Spleen (tissue), 11 donors: ENCODE data around the gene CKMT2. TPM values are rescaled to one million over a fixed set of nuclear protein-coding genes. Genes with fewer than 3 reads are reported as not detected.

Experiments used
- DNase-seq: peaks from one replicate; pipeline ENCODE4 v3.0.0-alpha.2; 2020
- H3K27ac ChIP-seq, 8 donors: fragments of 200-600 bp; sonication (generic) in 7 of 8; 1 replicate in 4 of 8; 2 replicates in 4 of 8; pipeline versions ENCODE4 v1.5.0 to v1.8.0; 2016 to 2021; ENCODE audit warnings: inconsistent platforms in 4 of 8, mild to moderate bottlenecking in 4 of 8, moderate library complexity in 1 of 8
- H3K27me3 ChIP-seq, 7 donors: fragments of 200-600 bp; sonication (generic) in 6 of 7; replicated peaks in 1 of 7; 1 replicate in 4 of 7; 2 replicates in 3 of 7; pipeline versions ENCODE4 v1.5.0 to v1.8.0; 2016 to 2021; ENCODE audit warnings: inconsistent platforms in 3 of 7, mild to moderate bottlenecking in 1 of 7
- H3K36me3 ChIP-seq, 6 donors: fragments of 200-600 bp; sonication (generic) in 5 of 6; 1 replicate in 4 of 6; 2 replicates in 2 of 6; pipeline versions ENCODE4 v1.5.0 to v1.8.0; 2016 to 2021; ENCODE audit warnings: inconsistent platforms in 2 of 6
- H3K4me1 ChIP-seq, 6 donors: fragments of 200-600 bp; sonication (generic) in 5 of 6; 1 replicate in 3 of 6; 2 replicates in 3 of 6; pipeline versions ENCODE4 v1.5.0 to v1.8.0; 2016 to 2021; ENCODE audit warnings: inconsistent platforms in 3 of 6
- H3K4me3 ChIP-seq, 8 donors: fragments of 200-600 bp; sonication (generic) in 7 of 8; 1 replicate in 4 of 8; 2 replicates in 4 of 8; pipeline versions ENCODE4 v1.5.0 to v1.8.0; 2016 to 2021; ENCODE audit warnings: inconsistent platforms in 4 of 8, mild to moderate bottlenecking in 4 of 8, moderate library complexity in 2 of 8
- H3K9me3 ChIP-seq, 8 donors: fragments of 200-600 bp; sonication (generic) in 7 of 8; 1 replicate in 4 of 8; 2 replicates in 4 of 8; pipeline versions ENCODE4 v1.5.0 to v1.8.0; 2016 to 2021; ENCODE audit warnings: inconsistent platforms in 4 of 8
- POLR2A ChIP-seq, 3 donors: fragments of 450-650 bp; IDR thresholded peaks; one replicate each; pipeline ENCODE4 v1.5.1; 2017; ENCODE audit warnings: antibody characterized with exemption in 3 of 3, mild to moderate bottlenecking in 1 of 3
- POLR2AphosphoS5 ChIP-seq, 3 donors: sonication (generic); formaldehyde crosslinking; IDR thresholded peaks; one replicate each; pipeline ENCODE4 v1.5.1; 2017; ENCODE audit warnings: antibody characterized with exemption in 3 of 3
- WGBS, 5 donors: extraction: QIAGEN DNeasy Blood & Tissue Kit in 3 of 5; methylation state at CpG; one replicate each; pipeline versions ENCODE4 v1.1.5 to v1.1.7; 2013 to 2018; 5-methylcytosine and 5-hydroxymethylcytosine counted together
- intact Hi-C: fragments of 100-400 bp; cut with DNase I; formaldehyde crosslinking; loops from one replicate; pipeline ENCODE4 v1.15.0; 2023; ENCODE audit warnings: low total_unique reads
- polyA plus RNA-seq, 3 donors: library from polyadenylated mRNA; stranded (reverse); fragments of 200-250 nt; gene quantifications; one replicate each; pipeline ENCODE4 v1.2.1, GENCODE V29; 2013
- total RNA-seq, 7 donors: library from RNA; depleted of rRNA in 3 of 7; stranded (reverse); fragments of >200 nt in 3 of 7; fragmentation: NEBNext Ultra II Directional in 4 of 7; extraction: Animal tissue kit (Norgen Biotek cat#: 25700) in 4 of 7; gene quantifications; one replicate each; pipeline versions ENCODE4 v1.1.0 to v1.2.1, GENCODE V29; 2016 to 2021
- TF ChIP-seq, protein P1 (sequence below), 11 experiments: fragments of 200-600 bp in 7 of 11; fragments of 450-650 bp in 4 of 11; sonication (generic) in 4 of 11; IDR thresholded peaks in 8 of 11; conservative IDR thresholded peaks in 3 of 11; 1 replicate in 7 of 11; 2 replicates in 4 of 11; pipeline versions ENCODE4 v1.4.0 to v1.8.0; 2016 to 2021; ENCODE audit warnings: antibody characterized with exemption in 11 of 11, inconsistent platforms in 4 of 11, mild to moderate bottlenecking in 1 of 11
- donor health status: healthy with polysubstance abuse.
- donor health status: DM: no; HTN: no; CAD: no; lungs with moderate emphysema.
- donor health status: DM: no; HTN: no; CAD: no.
- donor health status: Bipolar disorder and iron deficiency.
- donor health status: healthy.
- donor health status: DM: no; HTN: no; CAD: no.
- donor health status: DM: yes; HTN: yes; CAD: no.

Gene CKMT2
- total and polyA plus RNA-seq, 10 donors = 1.4 to 7.1 (median 2.5) TPM

DNA sequence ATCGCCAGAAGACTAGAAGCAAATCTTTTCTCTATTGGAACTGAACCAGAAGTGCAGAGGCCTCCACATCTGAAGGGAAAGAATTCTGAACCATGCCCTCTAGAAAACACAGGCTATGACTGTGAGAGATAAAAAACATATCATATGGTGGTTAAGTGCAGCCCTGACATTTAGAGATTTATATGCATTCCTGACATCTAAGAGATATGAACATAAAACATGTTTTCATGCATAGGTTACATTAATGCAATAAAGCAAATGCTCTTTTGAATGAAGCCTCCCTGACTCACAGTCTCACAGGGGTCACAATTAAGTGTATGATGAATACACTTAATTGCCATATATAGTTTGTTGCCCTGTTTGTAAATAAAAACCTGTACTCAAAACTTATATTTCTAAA is 28.9 kb upstream of the CKMT2 start:
- Histone ChIP-seq H3K9me3 (no peaks in the 10 kb centered on the region), H3K27ac (no peak overlapping the region), H3K4me3 (no peak overlapping the region), H3K27me3 (no peaks in the 10 kb centered on the region), H3K36me3 (peaks cover 0 to 9% (median 0%) of the 10 kb centered on the region in 6 donors), H3K4me1 (no peaks in the 10 kb centered on the region)
- intact Hi-C loops = no loop called here
- 88 to 97% (median 94%) methylated on average over 1 of the region's 1 CpG for WGBS, 5 donors
- TF ChIP-seq, protein P1, sequence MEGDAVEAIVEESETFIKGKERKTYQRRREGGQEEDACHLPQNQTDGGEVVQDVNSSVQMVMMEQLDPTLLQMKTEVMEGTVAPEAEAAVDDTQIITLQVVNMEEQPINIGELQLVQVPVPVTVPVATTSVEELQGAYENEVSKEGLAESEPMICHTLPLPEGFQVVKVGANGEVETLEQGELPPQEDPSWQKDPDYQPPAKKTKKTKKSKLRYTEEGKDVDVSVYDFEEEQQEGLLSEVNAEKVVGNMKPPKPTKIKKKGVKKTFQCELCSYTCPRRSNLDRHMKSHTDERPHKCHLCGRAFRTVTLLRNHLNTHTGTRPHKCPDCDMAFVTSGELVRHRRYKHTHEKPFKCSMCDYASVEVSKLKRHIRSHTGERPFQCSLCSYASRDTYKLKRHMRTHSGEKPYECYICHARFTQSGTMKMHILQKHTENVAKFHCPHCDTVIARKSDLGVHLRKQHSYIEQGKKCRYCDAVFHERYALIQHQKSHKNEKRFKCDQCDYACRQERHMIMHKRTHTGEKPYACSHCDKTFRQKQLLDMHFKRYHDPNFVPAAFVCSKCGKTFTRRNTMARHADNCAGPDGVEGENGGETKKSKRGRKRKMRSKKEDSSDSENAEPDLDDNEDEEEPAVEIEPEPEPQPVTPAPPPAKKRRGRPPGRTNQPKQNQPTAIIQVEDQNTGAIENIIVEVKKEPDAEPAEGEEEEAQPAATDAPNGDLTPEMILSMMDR (IDR thresholded peaks at IDR 0.05 in 8 of 11, conservative IDR thresholded peaks at IDR 0.05 in 3 of 11) = no peak
- DNase-seq = no peak

DNA sequence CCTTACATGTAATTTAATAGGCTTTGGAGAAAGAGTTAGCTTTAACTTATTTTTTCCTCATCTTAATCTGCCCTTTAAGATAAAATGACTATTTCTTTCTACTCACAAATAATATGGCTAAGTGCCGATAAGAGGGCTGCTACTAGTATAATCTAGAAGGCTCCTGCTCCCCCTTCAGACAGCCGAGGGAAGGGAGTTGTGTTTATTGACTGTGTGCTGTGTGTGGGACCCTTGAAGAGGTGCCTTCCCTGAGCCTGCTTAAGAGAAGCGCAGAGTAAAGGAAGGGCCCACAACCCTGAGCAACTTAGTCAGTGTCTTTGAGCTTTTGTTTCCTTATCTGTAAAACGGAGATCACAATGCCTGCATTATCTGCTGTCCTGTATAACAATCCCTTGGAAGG is 28.1 kb upstream of the CKMT2 start:
- TF ChIP-seq, protein P1 (IDR thresholded peaks at IDR 0.05 in 8 of 11, conservative IDR thresholded peaks at IDR 0.05 in 3 of 11) = no peak
- TF ChIP-seq POLR2A (IDR thresholded peaks at IDR 0.05) = no peak
- no peak for TF ChIP-seq POLR2AphosphoS5 (IDR thresholded peaks at IDR 0.05)
- peaks cover 0 to 9% (median 0%) of the 10 kb centered on the region in 6 donors for H3K36me3 ChIP-seq
- H3K4me3 ChIP-seq = no peak overlapping the region
- DNase-seq = no peak
- 70 to 88% (median 88%) methylated on average over 4 of the region's 4 CpGs for WGBS, 5 donors
- intact Hi-C loops = no loop called here
- H3K27ac ChIP-seq = no peak overlapping the region
- H3K9me3 ChIP-seq = no peaks in the 10 kb centered on the region
- no peaks in the 10 kb centered on the region for H3K27me3 ChIP-seq
- H3K4me1 ChIP-seq = no peaks in the 10 kb centered on the region

DNA sequence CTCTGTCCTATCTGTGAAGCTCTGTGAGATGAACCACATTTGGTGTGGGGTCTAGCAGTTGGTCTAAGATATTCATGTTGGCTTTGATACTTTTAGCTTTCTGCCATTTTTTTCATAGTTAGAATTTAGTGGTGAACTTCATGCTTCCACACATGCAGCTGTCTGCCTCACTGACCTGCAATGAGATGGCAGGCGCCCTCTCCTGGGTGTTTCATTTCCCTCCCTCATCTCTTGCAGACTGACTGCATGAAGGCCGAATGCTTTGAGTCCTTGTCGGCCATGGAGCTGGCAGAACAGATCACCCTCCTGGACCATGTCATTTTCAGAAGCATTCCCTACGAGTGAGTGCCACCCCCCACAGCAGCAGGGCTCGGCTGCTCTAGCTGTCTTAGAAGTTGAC is 26.1 kb upstream of the CKMT2 start:
- no peaks in the 10 kb centered on the region for H3K4me1 ChIP-seq
- intact Hi-C loops = no loop called here
- TF ChIP-seq POLR2A (IDR thresholded peaks at IDR 0.05) (no peak), POLR2AphosphoS5 (IDR thresholded peaks at IDR 0.05) (no peak)
- TF ChIP-seq, protein P1 (IDR thresholded peaks at IDR 0.05 in 8 of 11, conservative IDR thresholded peaks at IDR 0.05 in 3 of 11) = no peak
- no peak for DNase-seq
- WGBS, 5 donors = 75 to 87% (median 83%) methylated on average over 5 of the region's 5 CpGs
- H3K27ac ChIP-seq = no peak overlapping the region
- no peaks in the 10 kb centered on the region for H3K27me3 ChIP-seq
- no peak overlapping the region for H3K4me3 ChIP-seq
- peaks cover 0 to 2% (median 0%) of the 10 kb centered on the region in 6 donors for H3K36me3 ChIP-seq
- H3K9me3 ChIP-seq = no peaks in the 10 kb centered on the region

DNA sequence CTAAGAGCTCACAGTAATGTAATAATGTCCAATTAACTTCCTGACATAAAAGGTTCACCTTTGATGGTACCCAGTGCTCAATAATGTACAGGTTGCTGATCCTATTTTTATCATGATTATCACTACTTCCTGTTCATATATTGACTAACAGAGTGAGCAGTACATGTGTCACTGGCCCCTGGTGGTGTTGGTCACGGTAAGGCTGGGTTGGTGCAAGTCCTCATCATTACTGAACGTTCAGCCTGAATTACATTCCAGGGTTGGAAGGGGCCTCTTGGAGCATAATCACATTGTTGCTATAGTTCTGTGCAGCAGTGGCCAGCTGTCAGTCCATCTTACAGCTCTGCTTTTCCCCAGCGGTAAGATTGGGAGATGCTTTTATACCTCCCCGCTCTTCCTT is 24.2 kb upstream of the CKMT2 start:
- intact Hi-C loops = no loop called here
- Histone ChIP-seq H3K36me3 (peaks cover 0 to 6% (median 0%) of the 10 kb centered on the region in 6 donors), H3K4me3 (no peak overlapping the region), H3K4me1 (no peaks in the 10 kb centered on the region), H3K9me3 (no peaks in the 10 kb centered on the region), H3K27ac (no peak overlapping the region), H3K27me3 (no peaks in the 10 kb centered on the region)
- no peak for DNase-seq
- TF ChIP-seq POLR2AphosphoS5 (IDR thresholded peaks at IDR 0.05) (no peak), POLR2A (IDR thresholded peaks at IDR 0.05) (no peak)
- TF ChIP-seq, protein P1 (IDR thresholded peaks at IDR 0.05 in 8 of 11, conservative IDR thresholded peaks at IDR 0.05 in 3 of 11) = no peak
- 88 to 94% (median 92%) methylated on average over 4 of the region's 4 CpGs for WGBS, 5 donors
